Endodermal cell (in vitro differentiated cells): ENCODE measurements around the gene LZTR1. TPM values are rescaled to one million over a fixed set of nuclear protein-coding genes. Genes with fewer than 3 reads are reported as not detected.
"Not testable (repeated sequence)": the region's sequence is repeated elsewhere in the genome, so short reads cannot be mapped to it uniquely, and the experiment has no call there.

Source experiments
- DNase-seq: peaks from one replicate; pipeline ENCODE4 v3.0.0-alpha.2; 2017
- H3K27ac ChIP-seq: 2 replicates; pipeline ENCODE4 v1.5.1; 2013; ENCODE audit warnings: mild to moderate bottlenecking, low read depth, low read length, moderate library complexity
- H3K27me3 ChIP-seq: 2 replicates; pipeline ENCODE4 v1.6.1; 2013; ENCODE audit warnings: mild to moderate bottlenecking, low read length, moderate library complexity; ENCODE audit not compliant: insufficient read depth, control insufficient read depth, poor library complexity, severe bottlenecking
- H3K36me3 ChIP-seq: 2 replicates; pipeline ENCODE4 v1.7.0; 2013; ENCODE audit warnings: mild to moderate bottlenecking, low read length, moderate library complexity; ENCODE audit not compliant: control insufficient read depth, insufficient read depth
- H3K4me1 ChIP-seq: one replicate; pipeline ENCODE4 v1.7.0; 2013; ENCODE audit warnings: low read length; ENCODE audit not compliant: control insufficient read depth, insufficient read depth
- H3K4me3 ChIP-seq: 2 replicates; pipeline ENCODE4 v1.5.1; 2013; ENCODE audit warnings: mild to moderate bottlenecking, low read length, moderate library complexity
- H3K9ac ChIP-seq: 2 replicates; pipeline ENCODE4 v1.6.1; 2013; ENCODE audit warnings: mild to moderate bottlenecking, low read length, moderate library complexity; ENCODE audit not compliant: poor library complexity, severe bottlenecking; ENCODE audit errors: extremely low read depth
- H3K9me3 ChIP-seq: 2 replicates; pipeline ENCODE4 v1.6.1; 2013; ENCODE audit warnings: mild to moderate bottlenecking, low read length, moderate library complexity; ENCODE audit not compliant: control insufficient read depth
- H3K27ac Mint-ChIP-seq: 2 replicates; pipeline ENCODE4 v1.8.0; 2020; ENCODE audit warnings: mixed read lengths
- H3K27me3 Mint-ChIP-seq: 2 replicates; pipeline ENCODE4 v1.8.0; 2021; ENCODE audit warnings: mild to moderate bottlenecking, mixed read lengths; ENCODE audit not compliant: insufficient read depth
- H3K36me3 Mint-ChIP-seq: 2 replicates; pipeline ENCODE4 v1.8.0; 2020; ENCODE audit warnings: low read depth, mixed read lengths
- H3K4me1 Mint-ChIP-seq: 2 replicates; pipeline ENCODE4 v1.8.0; 2020; ENCODE audit warnings: mixed read lengths
- H3K4me3 Mint-ChIP-seq: 2 replicates; pipeline ENCODE4 v1.8.0; 2020; ENCODE audit warnings: mild to moderate bottlenecking, moderate library complexity, mixed read lengths
- H3K9me3 Mint-ChIP-seq: 2 replicates; pipeline ENCODE4 v1.8.0; 2020; ENCODE audit warnings: mild to moderate bottlenecking, mixed read lengths
- WGBS, 2 experiments: methylation state at CpG; one replicate each; pipeline versions ENCODE4 v1.1.5 to v1.1.7; 2013; ENCODE audit warnings: missing lambda C conversion rate in 2 of 2, mixed read lengths in 1 of 2; ENCODE audit not compliant: insufficient coverage in 1 of 2, insufficient read length in 1 of 2; 5-methylcytosine and 5-hydroxymethylcytosine counted together
- long read RNA-seq, 4 experiments: library from polyadenylated mRNA in 2 of 4; library from RNA in 1 of 4; library from capped mRNA in 1 of 4; stranded (forward) in 3 of 4; unstranded in 1 of 4; transcript quantifications; one replicate each; pipeline ENCODE4 v2.0.0, GENCODE V29; 2020 to 2021; ENCODE audit warnings: inconsistent platforms in 1 of 4
- polyA plus RNA-seq, 2 experiments: library from polyadenylated mRNA; stranded (reverse); fragments of 50-300 nt; gene quantifications; one replicate each; pipeline ENCODE4 v1.2.3, GENCODE V29; 2013
- total RNA-seq, 2 donors: library from RNA; stranded (reverse); fragmentation: NEBNext Ultra II Directional in 1 of 2; extraction: Animal tissue kit (Norgen Biotek cat#: 25700) in 1 of 2; gene quantifications; 2 replicates in 1 of 2; 3 replicates in 1 of 2; pipeline ENCODE4 v1.2.1, GENCODE V29; 2021
- TF ChIP-seq, protein P1 (sequence below): fragments of 200-600 bp; sonication (generic); conservative IDR thresholded peaks from 2 replicates; pipeline ENCODE4 v1.5.0; 2021; ENCODE audit warnings: antibody characterized with exemption, mild to moderate bottlenecking

LZTR1 gene
- 10 to 100 TPM; 56.5 to 73.2 TPM for total RNA-seq
- 38.3 TPM for polyA plus RNA-seq (2013, experiment 1 of 2)
- polyA plus RNA-seq (2013, experiment 2 of 2), result 33.0 TPM
- long read RNA-seq, experiment 1, full-length matches to known transcripts, result 2 of 15 reads
- long read RNA-seq, experiment 1, partial matches to known transcripts, result 12 of 15 reads
- long read RNA-seq, experiment 1, other reads (novel, unspliced or antisense), result 1 of 15 reads
- long read RNA-seq, experiment 2, full-length matches to known transcripts, result 32 of 66 reads
- long read RNA-seq, experiment 2, partial matches to known transcripts, result 4 of 66 reads
- long read RNA-seq, experiment 2, other reads (novel, unspliced or antisense), result 30 of 66 reads
- long read RNA-seq, experiment 3, full-length matches to known transcripts, result 54 of 106 reads
- long read RNA-seq, experiment 3, partial matches to known transcripts, result 10 of 106 reads
- long read RNA-seq, experiment 3, other reads (novel, unspliced or antisense), result 42 of 106 reads
- long read RNA-seq, experiment 4, partial matches to known transcripts, result 1 of 2 reads
- long read RNA-seq, experiment 4, other reads (novel, unspliced or antisense), result 0 of 2 reads

DNA sequence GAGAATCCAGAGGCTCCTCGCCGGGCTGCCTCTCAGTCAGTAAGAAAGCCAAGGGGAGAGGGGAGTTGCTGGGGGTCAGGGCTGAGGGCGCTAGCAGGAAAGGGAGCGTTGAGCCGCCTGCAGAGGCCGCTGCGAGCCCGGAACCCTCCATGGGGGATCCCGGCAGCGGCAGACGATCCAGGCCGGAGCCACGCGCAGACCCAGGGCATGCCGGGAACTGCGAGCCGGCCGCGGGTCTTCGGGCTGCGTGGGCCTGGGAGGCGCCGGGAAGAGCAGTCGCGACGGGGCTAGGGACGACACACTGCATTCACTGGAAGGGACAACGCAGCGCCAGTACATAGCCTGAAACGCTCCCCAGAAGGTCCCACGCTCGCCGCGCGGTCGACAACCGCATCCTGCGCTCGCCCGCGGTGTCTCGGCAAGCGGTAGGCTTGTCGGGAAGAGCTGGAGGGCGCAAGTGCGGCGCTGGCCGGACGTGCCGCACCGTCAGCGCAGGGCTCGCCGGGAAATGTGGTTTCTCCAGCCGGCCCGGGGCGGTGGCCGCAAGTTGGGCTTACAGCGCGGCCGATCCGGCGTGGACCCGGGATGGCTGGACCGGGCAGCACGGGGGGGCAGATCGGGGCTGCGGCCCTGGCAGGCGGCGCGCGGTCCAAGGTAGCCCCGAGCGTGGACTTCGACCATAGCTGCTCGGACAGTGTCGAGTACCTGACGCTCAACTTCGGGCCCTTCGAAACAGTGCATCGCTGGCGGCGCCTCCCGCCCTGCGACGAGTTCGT, at the start of gene LZTR1:
TSS of gene LZTR1 (plus strand) at position 511 of the 776 bp plus-strand sequence. CDS start at position 586, 75 bp downstream.
- Mint-ChIP-seq H3K36me3 (peaks cover 17% of the 10 kb centered on the region), H3K9me3 (peaks cover 14% of the 10 kb centered on the region), H3K4me1 (peaks cover 27% of the 10 kb centered on the region), H3K27ac (peak within 1 kb of the TSS; percentile 75), H3K27me3 (peaks cover 30% of the 10 kb centered on the region), H3K4me3 (peak within 1 kb of the TSS; percentile 92)
- H3K27ac ChIP-seq, result peak within 1 kb of the TSS; percentile 76
- H3K36me3 ChIP-seq, result peaks cover 24% of the 10 kb centered on the region
- peaks cover 11% of the 10 kb centered on the region for H3K9me3 ChIP-seq
- peak within 1 kb of the TSS; percentile 81 for H3K9ac ChIP-seq
- H3K4me1 ChIP-seq, result no peaks in the 10 kb centered on the region
- TF ChIP-seq, protein P1, sequence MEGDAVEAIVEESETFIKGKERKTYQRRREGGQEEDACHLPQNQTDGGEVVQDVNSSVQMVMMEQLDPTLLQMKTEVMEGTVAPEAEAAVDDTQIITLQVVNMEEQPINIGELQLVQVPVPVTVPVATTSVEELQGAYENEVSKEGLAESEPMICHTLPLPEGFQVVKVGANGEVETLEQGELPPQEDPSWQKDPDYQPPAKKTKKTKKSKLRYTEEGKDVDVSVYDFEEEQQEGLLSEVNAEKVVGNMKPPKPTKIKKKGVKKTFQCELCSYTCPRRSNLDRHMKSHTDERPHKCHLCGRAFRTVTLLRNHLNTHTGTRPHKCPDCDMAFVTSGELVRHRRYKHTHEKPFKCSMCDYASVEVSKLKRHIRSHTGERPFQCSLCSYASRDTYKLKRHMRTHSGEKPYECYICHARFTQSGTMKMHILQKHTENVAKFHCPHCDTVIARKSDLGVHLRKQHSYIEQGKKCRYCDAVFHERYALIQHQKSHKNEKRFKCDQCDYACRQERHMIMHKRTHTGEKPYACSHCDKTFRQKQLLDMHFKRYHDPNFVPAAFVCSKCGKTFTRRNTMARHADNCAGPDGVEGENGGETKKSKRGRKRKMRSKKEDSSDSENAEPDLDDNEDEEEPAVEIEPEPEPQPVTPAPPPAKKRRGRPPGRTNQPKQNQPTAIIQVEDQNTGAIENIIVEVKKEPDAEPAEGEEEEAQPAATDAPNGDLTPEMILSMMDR, result peak; percentile 67
- peaks cover 8% of the 10 kb centered on the region for H3K27me3 ChIP-seq
- peak; percentile 91 for DNase-seq
- 0% methylated on average over 57 to 87 of the region's 87 CpGs for WGBS, 2 experiments
- H3K4me3 ChIP-seq, result peak within 1 kb of the TSS; percentile 94

DNA sequence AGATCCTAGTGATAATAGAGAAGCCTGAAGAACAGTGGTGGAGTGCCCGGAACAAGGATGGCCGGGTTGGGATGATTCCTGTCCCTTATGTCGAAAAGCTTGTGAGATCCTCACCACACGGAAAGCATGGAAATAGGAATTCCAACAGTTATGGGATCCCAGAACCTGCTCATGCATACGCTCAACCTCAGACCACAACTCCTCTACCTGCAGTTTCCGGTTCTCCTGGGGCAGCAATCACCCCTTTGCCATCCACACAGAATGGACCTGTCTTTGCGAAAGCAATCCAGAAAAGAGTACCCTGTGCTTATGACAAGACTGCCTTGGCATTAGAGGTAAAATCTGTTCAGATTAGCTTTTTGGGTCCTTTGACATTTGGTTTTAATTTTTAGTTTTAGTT, 48.2 kb upstream of the LZTR1 start:
- no peaks in the 10 kb centered on the region for H3K9me3 Mint-ChIP-seq
- no peak overlapping the region for H3K27ac Mint-ChIP-seq
- H3K27ac ChIP-seq, result no peak overlapping the region

DNA sequence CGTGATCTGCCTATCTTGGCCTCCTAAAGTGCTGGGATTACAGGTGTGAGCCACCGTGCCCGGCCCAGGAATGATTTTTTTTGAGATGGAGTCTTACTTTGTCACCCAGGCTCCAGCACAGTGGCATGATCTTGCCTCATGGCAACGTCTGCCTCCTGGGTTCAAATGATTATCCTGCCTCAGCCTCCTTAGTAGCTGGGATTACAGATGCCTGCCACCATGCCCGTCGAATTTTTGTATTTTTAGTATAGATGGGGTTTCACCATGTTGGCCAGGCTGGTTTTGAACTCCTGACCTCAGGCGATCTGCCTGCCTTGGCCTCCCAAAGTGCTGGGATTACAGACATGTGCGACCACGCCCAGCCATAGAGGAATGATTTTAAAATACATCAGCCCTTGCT, 47.0 kb upstream of the LZTR1 start:
- not testable (repeated sequence) for H3K9me3 ChIP-seq, H3K27me3 Mint-ChIP-seq, H3K9me3 Mint-ChIP-seq, H3K4me3 ChIP-seq, H3K27me3 ChIP-seq, H3K9ac ChIP-seq, H3K27ac ChIP-seq, H3K4me3 Mint-ChIP-seq, DNase-seq, H3K4me1 ChIP-seq, H3K27ac Mint-ChIP-seq
- peaks cover 64% of the 10 kb centered on the region for H3K36me3 ChIP-seq
- 95 to 100% methylated on average over 5 to 9 of the region's 9 CpGs for WGBS, 2 experiments
- Mint-ChIP-seq H3K4me1 (peaks cover 14% of the 10 kb centered on the region), H3K36me3 (peaks cover 61% of the 10 kb centered on the region)

More for the DNA sequence above, 48.2 kb upstream of the LZTR1 start:
- Histone ChIP-seq H3K4me1 (no peaks in the 10 kb centered on the region), H3K4me3 (no peak overlapping the region), H3K27me3 (no peaks in the 10 kb centered on the region), H3K9ac (no peak overlapping the region), H3K9me3 (no peaks in the 10 kb centered on the region), H3K36me3 (peaks cover 68% of the 10 kb centered on the region)
- TF ChIP-seq, protein P1, result no peak
- DNase-seq, result peak; percentile 7
- 97 to 100% methylated on average over 5 to 7 of the region's 7 CpGs for WGBS, 2 experiments
- H3K4me3 Mint-ChIP-seq, result no peak overlapping the region
- peaks cover 14% of the 10 kb centered on the region for H3K4me1 Mint-ChIP-seq
- H3K36me3 Mint-ChIP-seq, result peaks cover 62% of the 10 kb centered on the region
- no peaks in the 10 kb centered on the region for H3K27me3 Mint-ChIP-seq

DNA sequence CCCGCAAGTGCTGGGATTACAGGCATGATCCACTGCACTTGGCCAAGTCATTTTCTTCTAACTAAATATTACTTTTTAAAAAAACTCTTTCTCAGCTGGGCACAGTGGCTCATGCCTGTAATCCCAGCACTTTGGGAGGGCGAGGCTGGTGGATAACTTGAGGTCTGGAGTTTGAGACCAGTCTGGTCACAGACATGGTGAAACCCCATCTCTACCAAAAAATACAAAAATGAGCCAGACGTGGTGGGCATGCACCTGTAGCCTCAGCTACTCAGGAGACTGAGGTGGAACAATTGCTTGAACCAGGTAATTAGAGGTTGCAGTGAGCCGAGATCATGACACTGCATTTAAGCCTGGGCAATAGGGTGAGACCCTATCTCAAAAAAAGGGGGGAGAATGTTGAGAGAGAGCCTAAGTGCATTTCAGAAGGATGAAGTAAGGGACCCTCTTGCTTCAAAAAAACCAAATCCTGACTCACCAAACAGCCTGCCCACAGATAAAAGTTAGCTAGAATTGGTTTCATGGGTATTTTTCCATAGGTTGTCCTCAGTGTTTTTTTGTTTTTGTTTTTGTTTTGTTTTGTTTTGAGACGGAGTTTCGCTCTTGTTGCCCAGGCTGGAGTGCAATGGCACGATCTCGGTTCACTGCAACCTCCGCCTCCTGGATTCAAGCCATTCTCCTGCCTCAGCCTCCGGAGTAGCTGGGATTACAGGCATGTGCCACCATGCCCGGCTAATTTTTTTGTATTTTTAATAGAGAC, 46.1 kb upstream of the LZTR1 start:
- not testable (repeated sequence) for DNase-seq, H3K4me3 ChIP-seq, H3K27me3 Mint-ChIP-seq, H3K4me3 Mint-ChIP-seq, H3K9ac ChIP-seq, H3K9me3 ChIP-seq, H3K27me3 ChIP-seq, H3K4me1 ChIP-seq, H3K27ac ChIP-seq, H3K9me3 Mint-ChIP-seq
- Mint-ChIP-seq H3K27ac (peak overlapping the region; percentile 55), H3K36me3 (peaks cover 56% of the 10 kb centered on the region), H3K4me1 (peaks cover 14% of the 10 kb centered on the region)
- peaks cover 62% of the 10 kb centered on the region for H3K36me3 ChIP-seq
- 95 to 96% methylated on average over 7 to 11 of the region's 11 CpGs for WGBS, 2 experiments
